ENCODE results near the gene EHMT2. TPM values are rescaled to one million over a fixed set of nuclear protein-coding genes. Genes with fewer than 3 reads are reported as not detected.

The EHMT2 gene
- total RNA-seq, 2 experiments from 2014 or later, result 57.0 to 58.4 TPM

DNA sequence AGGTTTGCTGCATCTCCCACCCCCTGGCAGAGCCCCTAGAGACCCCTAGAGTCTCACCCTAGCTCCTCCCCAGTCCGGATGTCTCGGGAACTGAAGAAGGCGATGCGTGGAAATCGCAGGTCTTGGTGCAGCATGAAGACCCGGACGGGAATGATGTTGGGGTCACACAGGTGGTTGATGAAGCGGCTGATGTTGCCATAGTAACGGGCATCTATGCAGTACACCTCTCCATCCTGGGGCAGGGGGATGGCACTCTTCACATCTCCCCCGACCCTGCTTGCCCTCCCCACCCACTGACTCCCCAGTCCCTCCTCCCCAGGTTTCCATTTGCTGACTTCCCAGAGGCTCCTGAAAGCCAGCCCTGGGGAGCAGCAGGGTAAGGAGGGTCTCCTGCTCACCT, 16.9 kb downstream of the EHMT2 start:
- H3K4me3 Mint-ChIP-seq, result no peak overlapping the region
- POLR2A ChIA-PET, result no interaction called here
- H3K9me3 Mint-ChIP-seq, result no peaks in the 10 kb centered on the region
- peaks cover 48% of the 10 kb centered on the region for H3K36me3 Mint-ChIP-seq (ENCODE audit: low read depth)
- no peak for DNase-seq
- no peaks in the 10 kb centered on the region for H3K4me1 Mint-ChIP-seq
- CTCF ChIA-PET, result no interaction called here
- H3K27me3 Mint-ChIP-seq, result no peaks in the 10 kb centered on the region
- H3K27ac Mint-ChIP-seq, result no peak overlapping the region

DNA sequence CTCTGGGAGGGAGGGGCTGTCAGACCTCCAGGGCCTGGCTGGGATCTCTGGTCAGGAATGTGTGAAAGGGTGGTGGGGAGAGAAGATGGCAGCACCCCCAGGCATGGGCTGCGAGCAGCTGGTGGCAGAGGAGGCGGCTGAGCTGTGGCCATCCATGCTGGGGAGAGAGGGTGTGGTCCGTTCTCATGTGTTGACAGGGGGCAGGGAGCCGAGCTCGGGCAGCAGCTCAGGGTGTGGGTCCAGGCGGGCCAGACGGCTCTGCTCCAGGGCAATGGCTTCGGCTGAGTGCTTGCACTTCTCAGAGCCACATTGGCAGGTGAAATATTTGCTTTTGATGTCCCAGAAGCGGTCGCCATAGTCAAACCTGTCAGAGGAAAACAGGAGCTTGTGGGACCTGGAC, 17.6 kb downstream of the EHMT2 start:
- peaks cover 42% of the 10 kb centered on the region for H3K36me3 Mint-ChIP-seq (ENCODE audit: low read depth)
- CTCF ChIA-PET, result no interaction called here
- no peak overlapping the region for H3K4me3 Mint-ChIP-seq

GRCh38 chr6:31879143-31879542, 18.4 kb downstream of the EHMT2 start:
- Mint-ChIP-seq H3K27ac (no peak overlapping the region), H3K4me1 (peaks cover 2% of the 10 kb centered on the region), H3K36me3 (ENCODE audit: low read depth) (peaks cover 38% of the 10 kb centered on the region), H3K9me3 (no peaks in the 10 kb centered on the region), H3K4me3 (no peak overlapping the region), H3K27me3 (no peaks in the 10 kb centered on the region)
- CTCF ChIA-PET, result no interaction called here
- DNase-seq, result no peak
- POLR2A ChIA-PET, result no interaction called here

More for the DNA sequence above, 17.6 kb downstream of the EHMT2 start:
- Mint-ChIP-seq H3K4me1 (peaks cover 1% of the 10 kb centered on the region), H3K27ac (no peak overlapping the region), H3K9me3 (no peaks in the 10 kb centered on the region), H3K27me3 (no peaks in the 10 kb centered on the region)
- no peak for DNase-seq
- POLR2A ChIA-PET, result no interaction called here

GRCh38 chr6:31878726-31879125, 18.8 kb downstream of the EHMT2 start, which contains the start of gene SLC44A4:
Gene SLC44A4 (minus strand): TSS chr6:31878997. CDS start chr6:31878980, 17 bp downstream.
- DNase-seq, result no peak
- ChIA-PET CTCF (no interaction called here), POLR2A (no interaction called here)
- Mint-ChIP-seq H3K9me3 (no peaks in the 10 kb centered on the region), H3K27ac (no peak within 1 kb of the TSS), H3K4me3 (no peak within 1 kb of the TSS), H3K36me3 (ENCODE audit: low read depth) (peaks cover 34% of the 10 kb centered on the region), H3K4me1 (peaks cover 2% of the 10 kb centered on the region), H3K27me3 (no peaks in the 10 kb centered on the region)

GRCh38 chr6:31878222-31878621, 19.3 kb downstream of the EHMT2 start:
- H3K36me3 Mint-ChIP-seq (ENCODE audit: low read depth), result peaks cover 31% of the 10 kb centered on the region
- H3K4me1 Mint-ChIP-seq, result peaks cover 2% of the 10 kb centered on the region
- no peak overlapping the region for H3K4me3 Mint-ChIP-seq
- CTCF ChIA-PET, result no interaction called here
- POLR2A ChIA-PET, result no interaction called here
- H3K9me3 Mint-ChIP-seq, result no peaks in the 10 kb centered on the region
- no peaks in the 10 kb centered on the region for H3K27me3 Mint-ChIP-seq
- no peak overlapping the region for H3K27ac Mint-ChIP-seq
- no peak for DNase-seq

- peaks cover 2% of the 10 kb centered on the region for H3K4me1 Mint-ChIP-seq
- H3K27me3 Mint-ChIP-seq, result no peaks in the 10 kb centered on the region
- DNase-seq, result no peak
- no peak overlapping the region for H3K4me3 Mint-ChIP-seq
- peaks cover 26% of the 10 kb centered on the region for H3K36me3 Mint-ChIP-seq (ENCODE audit: low read depth)
- ChIA-PET CTCF (no interaction called here), POLR2A (no interaction called here)
- H3K9me3 Mint-ChIP-seq, result no peaks in the 10 kb centered on the region
- H3K27ac Mint-ChIP-seq, result no peak overlapping the region
Measured at GRCh38 chr6:31877651-31878161, 19.8 kb downstream of the EHMT2 start.

GRCh38 chr6:31877125-31877650, 20.3 kb downstream of the EHMT2 start:
- H3K4me3 Mint-ChIP-seq, result no peak overlapping the region
- ChIA-PET POLR2A (no interaction called here), CTCF (no interaction called here)
- H3K9me3 Mint-ChIP-seq, result no peaks in the 10 kb centered on the region
- H3K27me3 Mint-ChIP-seq, result no peaks in the 10 kb centered on the region
- peaks cover 2% of the 10 kb centered on the region for H3K4me1 Mint-ChIP-seq
- H3K27ac Mint-ChIP-seq, result no peak overlapping the region
- DNase-seq, result no peak
- H3K36me3 Mint-ChIP-seq (ENCODE audit: low read depth), result peaks cover 23% of the 10 kb centered on the region

- Mint-ChIP-seq H3K4me1 (peaks cover 7% of the 10 kb centered on the region), H3K36me3 (ENCODE audit: low read depth) (peaks cover 18% of the 10 kb centered on the region), H3K9me3 (no peaks in the 10 kb centered on the region), H3K27ac (no peak overlapping the region), H3K27me3 (peaks cover 4% of the 10 kb centered on the region), H3K4me3 (no peak overlapping the region)
- POLR2A ChIA-PET, result interaction anchor here (1.0 kb wide), 1 partner anchor 225 kb away, joined by 3 read pairs; no protein-coding TSS in a partner anchor
- CTCF ChIA-PET, result interaction anchor here (1.5 kb wide), 1 partner anchor 13 kb away, joined by 5 read pairs; the partner anchor contains the start of gene NEU1
- DNase-seq, result no peak
Measured at GRCh38 chr6:31876357-31876756, 21.1 kb downstream of the EHMT2 start.

DNA sequence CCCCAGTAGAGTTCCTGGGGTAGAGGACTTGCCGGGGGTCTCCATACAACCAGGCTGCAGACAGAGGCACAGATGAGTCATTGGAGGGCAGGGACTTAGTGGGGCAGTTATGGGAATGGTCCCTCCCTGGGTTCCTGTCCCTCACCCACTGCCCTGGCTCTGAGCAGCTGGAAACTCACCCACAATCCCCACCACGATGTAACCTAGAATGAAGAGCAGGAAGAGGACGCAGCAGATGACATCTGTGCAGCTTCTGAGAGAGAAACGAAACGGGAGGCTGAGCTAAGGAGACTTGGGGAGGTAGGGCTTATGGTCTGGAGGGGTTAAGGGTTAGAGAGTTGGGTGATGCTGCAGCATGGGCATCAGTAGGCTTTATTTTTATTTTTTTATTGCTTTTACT, 21.6 kb downstream of the EHMT2 start:
- POLR2A ChIA-PET, result interaction anchor here (1.0 kb wide), 1 partner anchor 224 kb away, joined by 3 read pairs; no protein-coding TSS in a partner anchor
- H3K9me3 Mint-ChIP-seq, result no peaks in the 10 kb centered on the region
- peaks cover 4% of the 10 kb centered on the region for H3K27me3 Mint-ChIP-seq
- CTCF ChIA-PET, result interaction anchor here (1.5 kb wide), 1 partner anchor 13 kb away, joined by 5 read pairs; the partner anchor contains the start of gene NEU1
- H3K27ac Mint-ChIP-seq, result no peak overlapping the region
- no peak overlapping the region for H3K4me3 Mint-ChIP-seq
- H3K36me3 Mint-ChIP-seq (ENCODE audit: low read depth), result peaks cover 13% of the 10 kb centered on the region
- peaks cover 11% of the 10 kb centered on the region for H3K4me1 Mint-ChIP-seq
- no peak for DNase-seq

DNA sequence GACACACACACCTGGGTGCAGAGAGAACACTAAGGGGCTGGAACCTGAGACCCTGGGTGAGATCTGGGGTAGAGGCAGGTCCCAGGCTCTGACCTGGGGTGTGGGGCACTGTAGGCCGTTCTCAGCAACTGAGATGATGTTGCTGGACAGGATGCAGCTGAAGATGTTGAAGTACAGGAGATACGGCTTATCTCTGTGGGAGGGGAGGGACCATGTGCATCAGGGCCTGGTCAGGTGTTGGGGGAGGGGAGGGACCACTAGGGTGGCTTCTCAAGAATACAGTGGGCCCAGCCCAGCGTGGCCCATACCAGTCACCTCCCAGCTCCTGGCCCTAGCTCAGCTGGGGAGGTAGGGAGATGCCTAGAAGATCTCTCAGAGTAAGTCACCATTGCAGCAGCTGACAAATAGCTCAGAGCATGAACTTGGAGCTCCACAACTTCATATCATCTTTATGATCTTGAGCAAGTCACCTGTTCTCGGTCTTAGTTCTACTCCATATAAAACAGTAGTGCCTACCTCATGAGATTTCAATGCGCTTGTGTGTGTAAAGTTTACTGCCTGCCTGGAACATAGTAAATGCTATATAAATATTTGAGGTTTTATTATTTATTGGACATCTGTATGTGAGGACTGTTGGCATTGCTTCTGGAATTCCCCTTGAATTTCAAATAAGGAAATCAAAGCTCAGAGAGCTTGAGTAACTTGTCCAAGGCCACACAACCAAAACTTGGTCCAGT, 22.5 kb downstream of the EHMT2 start:
- no peak overlapping the region for H3K27ac Mint-ChIP-seq
- peaks cover 12% of the 10 kb centered on the region for H3K4me1 Mint-ChIP-seq
- H3K27me3 Mint-ChIP-seq, result peaks cover 4% of the 10 kb centered on the region
- no peak for DNase-seq
- no peak overlapping the region for H3K4me3 Mint-ChIP-seq
- POLR2A ChIA-PET, result interaction anchor here (1.0 kb wide), 1 partner anchor 12 kb away, joined by 3 read pairs; no protein-coding TSS in a partner anchor
- H3K9me3 Mint-ChIP-seq, result no peaks in the 10 kb centered on the region
- H3K36me3 Mint-ChIP-seq (ENCODE audit: low read depth), result peaks cover 6% of the 10 kb centered on the region
- CTCF ChIA-PET, result interaction anchor here (1.5 kb wide), 1 partner anchor 12 kb away, joined by 5 read pairs; the partner anchor contains the start of gene NEU1

GRCh38 chr6:31874084-31874670, 23.3 kb downstream of the EHMT2 start:
- Mint-ChIP-seq H3K9me3 (no peaks in the 10 kb centered on the region), H3K4me3 (no peak overlapping the region), H3K27ac (no peak overlapping the region), H3K36me3 (ENCODE audit: low read depth) (no peaks in the 10 kb centered on the region), H3K27me3 (peaks cover 4% of the 10 kb centered on the region), H3K4me1 (peaks cover 12% of the 10 kb centered on the region)
- no peak for DNase-seq
- ChIA-PET POLR2A (interaction anchor here (1.0 kb wide), 1 partner anchor 13 kb away, joined by 3 read pairs; no protein-coding TSS in a partner anchor), CTCF (no interaction called here)

DNA sequence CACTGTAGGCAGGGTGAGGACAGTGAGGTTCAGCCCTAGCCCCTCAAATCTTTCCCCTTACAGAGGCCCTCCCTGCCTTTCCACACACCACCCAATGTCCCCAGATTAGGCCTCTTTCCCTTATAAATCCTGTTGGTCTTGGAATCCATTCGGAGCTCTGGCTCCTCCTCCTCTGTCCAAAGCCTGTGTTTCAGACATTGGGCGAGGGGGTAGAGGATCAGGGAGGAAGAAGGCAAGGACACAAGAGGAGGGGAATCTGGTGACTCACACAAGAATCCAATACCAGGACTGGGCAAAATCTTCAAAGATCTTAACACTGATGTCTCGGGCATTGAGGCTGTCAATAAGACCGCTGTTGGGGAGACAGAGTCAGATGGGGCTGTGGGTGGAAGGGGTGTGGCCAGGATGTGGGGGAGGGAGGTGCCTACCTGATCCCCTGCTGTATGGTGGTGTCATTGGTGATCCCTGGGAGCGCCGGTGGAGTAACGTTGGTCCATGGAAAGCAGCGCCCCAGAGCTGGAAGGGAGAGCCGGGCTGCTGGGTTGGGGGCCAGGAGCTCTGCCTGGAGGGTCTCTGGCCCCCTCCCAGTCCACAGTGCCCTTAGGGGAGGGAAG, 26.3 kb downstream of the EHMT2 start:
- Mint-ChIP-seq H3K4me3 (no peak overlapping the region), H3K4me1 (peaks cover 12% of the 10 kb centered on the region), H3K9me3 (no peaks in the 10 kb centered on the region), H3K27ac (no peak overlapping the region), H3K27me3 (peaks cover 4% of the 10 kb centered on the region), H3K36me3 (ENCODE audit: low read depth) (no peaks in the 10 kb centered on the region)
- ChIA-PET CTCF (no interaction called here), POLR2A (no interaction called here)
- DNase-seq, result no peak

- DNase-seq, result no peak
- Mint-ChIP-seq H3K9me3 (no peaks in the 10 kb centered on the region), H3K27me3 (peaks cover 4% of the 10 kb centered on the region), H3K27ac (no peak overlapping the region), H3K36me3 (ENCODE audit: low read depth) (no peaks in the 10 kb centered on the region), H3K4me3 (no peak overlapping the region), H3K4me1 (peaks cover 12% of the 10 kb centered on the region)
- CTCF ChIA-PET, result no interaction called here
- POLR2A ChIA-PET, result no interaction called here
Measured at GRCh38 chr6:31870385-31870921, 27.0 kb downstream of the EHMT2 start.

All from activated CD4-positive, alpha-beta memory T cell treated with anti-CD3 and anti-CD28 coated beads, Interleukin-2, amount 10 ng/mL, durations not matched to agents 7 days and 5 days (primary cell).